GM23248 (cell line): ENCODE measurements around the gene LY86. TPM values are rescaled to one million over a fixed set of nuclear protein-coding genes. Genes with fewer than 3 reads are reported as not detected.

Source experiments
- DNase-seq: peaks from one replicate; pipeline ENCODE4 v3.0.0-alpha.2; 2015
- H2AFZ ChIP-seq: fragments of 200-600 bp; sonication (generic); 2 replicates; pipeline ENCODE4 v1.6.1; 2016; ENCODE audit warnings: antibody characterized with exemption
- H3F3A ChIP-seq: fragments of 200-600 bp; sonication (generic); 2 replicates; pipeline ENCODE4 v1.6.1; 2016; ENCODE audit warnings: mild to moderate bottlenecking, antibody characterized with exemption, mixed run types; ENCODE audit not compliant: insufficient read depth
- H3K27ac ChIP-seq: fragments of 200-600 bp; sonication (generic); 2 replicates; pipeline ENCODE4 v1.5.1; 2016; ENCODE audit warnings: mild to moderate bottlenecking
- H3K27me3 ChIP-seq: fragments of 200-600 bp; sonication (generic); replicated peaks from 2 replicates; pipeline ENCODE4 v1.6.1; 2016; ENCODE audit warnings: mild to moderate bottlenecking; ENCODE audit not compliant: insufficient read depth
- H3K36me3 ChIP-seq: fragments of 200-600 bp; sonication (generic); 2 replicates; pipeline ENCODE4 v1.6.1; 2016; ENCODE audit warnings: low read depth, mild to moderate bottlenecking
- H3K4me1 ChIP-seq: fragments of 200-600 bp; sonication (generic); 2 replicates; pipeline ENCODE4 v1.6.1; 2016; ENCODE audit warnings: mild to moderate bottlenecking; ENCODE audit not compliant: insufficient read depth
- H3K4me2 ChIP-seq: fragments of 200-600 bp; sonication (generic); one replicate; pipeline ENCODE4 v1.6.1; 2016; ENCODE audit warnings: mild to moderate bottlenecking; ENCODE audit not compliant: unreplicated experiment
- H3K4me3 ChIP-seq: fragments of 200-600 bp; sonication (generic); 2 replicates; pipeline ENCODE4 v1.5.1; 2016; ENCODE audit warnings: mild to moderate bottlenecking
- H3K79me2 ChIP-seq: fragments of 200-600 bp; sonication (generic); 2 replicates; pipeline ENCODE4 v1.6.1; 2016; ENCODE audit warnings: mild to moderate bottlenecking; ENCODE audit not compliant: insufficient read depth
- H3K9ac ChIP-seq: fragments of 200-600 bp; sonication (generic); 2 replicates; pipeline ENCODE4 v1.6.1; 2016; ENCODE audit warnings: mild to moderate bottlenecking
- H3K9me2 ChIP-seq: fragments of 200-600 bp; sonication (generic); 2 replicates; pipeline ENCODE4 v1.6.1; 2016; ENCODE audit warnings: mixed run types, mild to moderate bottlenecking, moderate library complexity; ENCODE audit not compliant: insufficient read depth
- H3K9me3 ChIP-seq: fragments of 200-600 bp; sonication (generic); one replicate; pipeline ENCODE4 v1.6.1; 2017; ENCODE audit warnings: low read depth
- H4K20me1 ChIP-seq: fragments of 200-600 bp; sonication (generic); 2 replicates; pipeline ENCODE4 v1.6.0; 2016; ENCODE audit not compliant: insufficient read depth
- EZH2 ChIP-seq: fragments of 200-600 bp; sonication (generic); IDR thresholded peaks from 2 replicates; pipeline ENCODE4 v1.6.1; 2018; ENCODE audit warnings: antibody characterized with exemption, mild to moderate bottlenecking; ENCODE audit not compliant: insufficient read depth, poor library complexity, severe bottlenecking
- EZH2phosphoT487 ChIP-seq: fragments of 200-600 bp; sonication (generic); IDR thresholded peaks from 2 replicates; pipeline ENCODE4 v1.6.1; 2018; ENCODE audit warnings: antibody characterized with exemption, moderate library complexity, mild to moderate bottlenecking, low read depth; ENCODE audit not compliant: insufficient read depth
- WGBS, 2 experiments: methylation state at CpG; one replicate each; pipeline ENCODE4 v1.1.6; 2015 to 2017; ENCODE audit warnings: low lambda C conversion rate in 2 of 2, low coverage in 1 of 2; ENCODE audit errors: missing lambda C conversion rate in 2 of 2; 5-methylcytosine and 5-hydroxymethylcytosine counted together
- in situ Hi-C: fragments of 300-500 bp; cut with MboI; formaldehyde crosslinking; loops from 2 replicates; pipeline ENCODE4 v1.15.0; 2020
- polyA plus RNA-seq: library from polyadenylated mRNA; unstranded; fragments of >200 nt; fragmentation: Nextera tagmentation; extraction: Ambion mirVana; gene quantifications from 2 replicates; pipeline ENCODE4 v1.2.1, GENCODE V29; 2016
- total RNA-seq: library from RNA; depleted of rRNA; stranded (reverse); fragments of >200 nt; shearing (Covaris generic); gene quantifications from 2 replicates; pipeline ENCODE4 v1.2.3, GENCODE V29; 2014

LY86 gene
- total and polyA plus RNA-seq, 2 experiments from 2014 or later = not detected

GRCh38 chr6:6595952-6596351 lies 7.4 kb downstream of the LY86 start:
- Histone ChIP-seq H2AFZ (no peak overlapping the region), H3F3A (no peaks in the 10 kb centered on the region), H3K4me1 (no peaks in the 10 kb centered on the region), H3K27ac (no peak overlapping the region), H3K4me2 (no peak overlapping the region), H3K36me3 (no peaks in the 10 kb centered on the region), H3K4me3 (no peak overlapping the region), H4K20me1 (no peaks in the 10 kb centered on the region), H3K9ac (no peak overlapping the region), H3K9me3 (no peaks in the 10 kb centered on the region), H3K9me2 (no peaks in the 10 kb centered on the region), H3K79me2 (no peaks in the 10 kb centered on the region), H3K27me3 (no peaks in the 10 kb centered on the region)
- no peak for TF ChIP-seq EZH2
- no peak for TF ChIP-seq EZH2phosphoT487
- in situ Hi-C loops = no loop called here
- WGBS, 2 experiments = 52 to 55% methylated on average over 3 of the region's 3 CpGs
- no peak for DNase-seq

- Histone ChIP-seq H3K9me2 (no peaks in the 10 kb centered on the region), H3K4me2 (no peak overlapping the region), H2AFZ (no peak overlapping the region), H3K9me3 (no peaks in the 10 kb centered on the region), H3K9ac (no peak overlapping the region), H3F3A (no peaks in the 10 kb centered on the region), H3K4me1 (no peaks in the 10 kb centered on the region), H3K79me2 (no peaks in the 10 kb centered on the region), H4K20me1 (no peaks in the 10 kb centered on the region), H3K36me3 (no peaks in the 10 kb centered on the region), H3K27me3 (no peaks in the 10 kb centered on the region), H3K4me3 (no peak overlapping the region), H3K27ac (no peak overlapping the region)
- in situ Hi-C loops = no loop called here
- TF ChIP-seq EZH2phosphoT487 = no peak
- no peak for TF ChIP-seq EZH2
- WGBS, 2 experiments = 48 to 54% methylated on average over 14 of the region's 14 CpGs
- no peak for DNase-seq
Measured at GRCh38 chr6:6596529-6597328, 8.2 kb downstream of the LY86 start.

- DNase-seq = no peak
Measured at GRCh38 chr6:6597682-6598081, 9.2 kb downstream of the LY86 start.

GRCh38 chr6:6599468-6599873 lies 11.0 kb downstream of the LY86 start:
- 11 to 17% methylated on average over 4 of the region's 4 CpGs for WGBS, 2 experiments
- Histone ChIP-seq H3K27ac (no peak overlapping the region), H3K4me3 (no peak overlapping the region), H3F3A (no peaks in the 10 kb centered on the region), H3K79me2 (no peaks in the 10 kb centered on the region), H3K27me3 (no peaks in the 10 kb centered on the region), H3K4me1 (no peaks in the 10 kb centered on the region), H3K36me3 (no peaks in the 10 kb centered on the region), H3K9me3 (no peaks in the 10 kb centered on the region), H2AFZ (no peak overlapping the region), H4K20me1 (no peaks in the 10 kb centered on the region), H3K4me2 (no peak overlapping the region), H3K9ac (no peak overlapping the region), H3K9me2 (no peaks in the 10 kb centered on the region)
- no peak for DNase-seq
- in situ Hi-C loops = no loop called here
- TF ChIP-seq EZH2 (no peak), EZH2phosphoT487 (no peak)

More at GRCh38 chr6:6597682-6598081, 9.2 kb downstream of the LY86 start:
- Histone ChIP-seq H3K27me3 (no peaks in the 10 kb centered on the region), H2AFZ (no peak overlapping the region), H3K9me3 (no peaks in the 10 kb centered on the region), H3K4me2 (no peak overlapping the region), H3K79me2 (no peaks in the 10 kb centered on the region), H3K4me3 (no peak overlapping the region), H3K4me1 (no peaks in the 10 kb centered on the region), H3K9me2 (no peaks in the 10 kb centered on the region), H3K9ac (no peak overlapping the region), H4K20me1 (no peaks in the 10 kb centered on the region), H3K36me3 (no peaks in the 10 kb centered on the region), H3F3A (no peaks in the 10 kb centered on the region), H3K27ac (no peak overlapping the region)
- in situ Hi-C loops = no loop called here
- WGBS, 2 experiments = 38 to 43% methylated on average over 5 of the region's 5 CpGs
- TF ChIP-seq EZH2phosphoT487 (no peak), EZH2 (no peak)
